Lower lobe of right lung (tissue), 2 donors: ENCODE measurements around the gene YIF1B. TPM values are rescaled to one million over a fixed set of nuclear protein-coding genes. Genes with fewer than 3 reads are reported as not detected.

Experiments
- ATAC-seq, 2 donors: fragments of 200-7000 bp; cut with Tn5 transposase; one replicate each; pipeline ENCODE4 v1.9.1; 2020 to 2022; ENCODE audit warnings: mild to moderate bottlenecking in 2 of 2, moderate library complexity in 2 of 2
- DNase-seq: peaks from one replicate; pipeline ENCODE4 v3.0.0-alpha.2; 2020
- H3K27ac ChIP-seq: fragments of 200-600 bp; one replicate; pipeline ENCODE4 v1.8.0; 2022
- H3K27me3 ChIP-seq: fragments of 200-600 bp; one replicate; pipeline ENCODE4 v1.8.0; 2022; ENCODE audit warnings: low read depth
- H3K36me3 ChIP-seq: fragments of 200-600 bp; one replicate; pipeline ENCODE4 v1.8.0; 2022; ENCODE audit warnings: mild to moderate bottlenecking
- H3K4me1 ChIP-seq: fragments of 200-600 bp; one replicate; pipeline ENCODE4 v1.8.0; 2022
- H3K4me3 ChIP-seq: fragments of 200-600 bp; one replicate; pipeline ENCODE4 v1.8.0; 2022; ENCODE audit warnings: mild to moderate bottlenecking
- H3K9me3 ChIP-seq: fragments of 200-600 bp; one replicate; pipeline ENCODE4 v1.8.0; 2022
- CTCF ChIP-seq: fragments of 200-600 bp; IDR thresholded peaks from one replicate; pipeline ENCODE4 v1.8.0; 2022; ENCODE audit warnings: antibody characterized with exemption, mild to moderate bottlenecking
- intact Hi-C: fragments of 100-400 bp; cut with DNase I; formaldehyde crosslinking; loops from one replicate; pipeline ENCODE4 v1.11.0; 2022
- total RNA-seq: library from RNA; stranded (reverse); fragmentation: NEBNext Ultra II Directional; extraction: Animal tissue kit (Norgen Biotek cat#: 25700); gene quantifications from one replicate; pipeline ENCODE4 v1.2.1, GENCODE V29; 2021
- donor health status: DM: no; HTN: yes; CAD: no; lungs with severe emphysema.

The YIF1B gene
- total RNA-seq, 1 donor from 2014 or later, result 38.9 TPM

- intact Hi-C loops, result no loop called here
- peak in 1 of 2 donors; percentile 4 for ATAC-seq
- Histone ChIP-seq H3K9me3 (no peaks in the 10 kb centered on the region), H3K36me3 (no peaks in the 10 kb centered on the region), H3K27ac (peak overlapping the region; percentile 73), H3K4me3 (peak overlapping the region; percentile 58), H3K4me1 (peaks cover 24% of the 10 kb centered on the region), H3K27me3 (peaks cover 26% of the 10 kb centered on the region)
- no peak for DNase-seq
- TF ChIP-seq CTCF, result no peak
Measured at GRCh38 chr19:38255383-38256014, 60.2 kb downstream of the YIF1B start.

GRCh38 chr19:38253788-38254187 lies 62.0 kb downstream of the YIF1B start:
- peaks cover 28% of the 10 kb centered on the region for H3K4me1 ChIP-seq
- intact Hi-C loops, result no loop called here
- peaks cover 26% of the 10 kb centered on the region for H3K27me3 ChIP-seq
- DNase-seq (no peak), ATAC-seq (no peak)
- no peak for TF ChIP-seq CTCF
- no peaks in the 10 kb centered on the region for H3K9me3 ChIP-seq
- no peaks in the 10 kb centered on the region for H3K36me3 ChIP-seq
- peak overlapping the region; percentile 58 for H3K4me3 ChIP-seq
- H3K27ac ChIP-seq, result peak overlapping the region; percentile 77

Other genes starting within 250 kb of the YIF1B start
- not detected for gene DPF1, start 91.7 kb downstream of the YIF1B start, total RNA-seq
- gene PPP1R14A, start 59.6 kb downstream of the YIF1B start, total RNA-seq, result 65.0 TPM
- gene SPINT2, start 51.4 kb downstream of the YIF1B start, total RNA-seq, result 202 TPM
- gene C19orf33, start 11.7 kb downstream of the YIF1B start, total RNA-seq, result 35.6 TPM
- 11.5 TPM for gene KCNK6, start 3.9 kb upstream of the YIF1B start, total RNA-seq
- gene CATSPERG, start 19.9 kb upstream of the YIF1B start, total RNA-seq, result 10.9 TPM
- 113 TPM for gene PSMD8, start 58.6 kb upstream of the YIF1B start, total RNA-seq
- gene GGN, start 72.1 kb upstream of the YIF1B start, total RNA-seq, result 0.59 TPM
- 0.62 TPM for gene SPRED3, start 72.8 kb upstream of the YIF1B start, total RNA-seq
- gene FAM98C, start 87.1 kb upstream of the YIF1B start, total RNA-seq, result 21.1 TPM
- 13.5 TPM for gene RASGRP4, start 110.3 kb upstream of the YIF1B start, total RNA-seq
- gene RYR1, start 117.7 kb upstream of the YIF1B start, total RNA-seq, result 9.2 TPM